ENCODE results near the gene KIAA1671.
"Not testable (repeated sequence)": the region's sequence is repeated elsewhere in the genome, so short reads cannot be mapped to it uniquely, and the experiment has no call there.

The KIAA1671 gene

DNA sequence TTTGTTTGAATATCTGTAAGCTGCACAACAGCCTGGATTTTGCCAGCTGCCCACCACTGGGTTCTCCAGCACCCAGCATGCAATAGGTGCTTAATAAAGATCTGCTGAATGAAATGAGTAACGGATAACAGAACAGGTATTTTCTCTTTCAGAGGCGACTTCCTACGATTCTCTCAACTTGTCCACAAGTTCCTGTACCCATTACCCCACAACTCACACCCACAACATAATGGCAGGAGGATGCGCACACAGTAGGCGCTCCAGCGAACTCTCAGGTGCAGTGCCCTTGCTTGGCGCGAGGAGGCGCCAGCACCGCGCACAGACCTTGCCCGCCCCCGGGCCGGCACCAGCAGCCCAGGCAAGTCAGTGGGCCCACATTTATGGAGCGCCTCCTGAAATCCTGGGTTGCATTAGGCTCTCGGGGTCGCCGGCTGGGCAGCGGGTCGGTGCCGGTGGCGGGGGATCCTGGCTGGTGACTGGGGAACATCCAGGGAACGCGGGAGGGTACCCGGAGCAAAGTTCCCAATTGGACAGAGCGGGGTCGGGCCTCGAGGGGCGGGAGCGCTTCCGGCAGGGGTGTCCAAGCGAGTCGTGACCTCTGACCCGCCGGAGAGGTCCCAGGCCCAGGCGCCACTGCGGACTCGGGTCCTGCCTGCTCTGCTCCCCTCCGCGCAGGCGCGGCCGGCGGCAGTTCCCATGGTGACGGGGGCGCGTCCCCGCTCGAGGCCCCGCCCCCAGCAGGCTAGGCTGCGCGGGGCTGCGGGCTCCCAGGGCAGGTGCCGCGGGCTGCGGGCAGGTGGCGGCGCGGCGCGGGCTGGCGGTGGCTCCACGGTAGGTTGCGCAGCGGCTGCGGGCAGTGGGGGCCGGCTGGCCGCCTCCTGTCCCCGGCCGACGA is at the start of gene KIAA1671:
KIAA1671 (plus strand) TSS at position 775 of the 895 bp plus-strand sequence. CDS start 75,284 bp downstream, outside the sequence.
- peak; percentile 79 to 90 for DNase-seq

DNA sequence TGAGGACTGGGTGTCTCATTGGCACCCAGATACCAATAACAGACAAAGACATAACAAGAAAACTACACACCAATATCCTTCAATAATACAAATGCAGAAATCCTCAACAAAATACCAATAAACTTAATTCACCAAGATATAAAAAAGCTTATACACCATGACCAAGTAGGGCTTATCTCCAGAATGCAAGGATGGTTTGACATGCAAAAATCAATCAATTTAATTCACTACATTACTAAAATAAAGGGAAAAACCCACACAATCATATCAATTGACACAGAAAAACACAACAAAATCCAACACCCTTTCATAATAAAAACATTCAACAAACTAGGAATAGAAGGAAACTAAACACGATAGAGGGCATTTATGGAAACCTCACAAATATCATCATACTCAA is 46.6 kb upstream of the KIAA1671 start:
- no peak for DNase-seq

DNA sequence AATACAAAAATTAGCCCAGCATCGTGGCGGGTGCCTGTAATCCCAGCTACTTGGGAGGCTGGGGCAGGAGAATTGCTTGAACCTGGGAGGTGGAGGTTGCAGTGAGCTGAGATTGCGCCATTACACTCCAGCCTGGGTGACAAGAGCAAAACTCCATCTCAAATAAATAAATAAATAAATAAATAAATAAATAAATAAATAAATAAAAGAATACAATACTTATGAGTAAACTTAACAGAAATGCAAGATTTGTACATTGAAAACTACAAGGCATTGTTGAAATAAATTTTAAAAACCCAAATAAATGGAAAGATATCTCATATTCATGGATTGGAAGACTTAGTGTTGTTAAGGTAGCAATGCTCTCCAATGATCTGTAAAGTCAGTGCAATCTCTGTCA is 45.4 kb upstream of the KIAA1671 start:
- not testable (repeated sequence) for DNase-seq

DNA sequence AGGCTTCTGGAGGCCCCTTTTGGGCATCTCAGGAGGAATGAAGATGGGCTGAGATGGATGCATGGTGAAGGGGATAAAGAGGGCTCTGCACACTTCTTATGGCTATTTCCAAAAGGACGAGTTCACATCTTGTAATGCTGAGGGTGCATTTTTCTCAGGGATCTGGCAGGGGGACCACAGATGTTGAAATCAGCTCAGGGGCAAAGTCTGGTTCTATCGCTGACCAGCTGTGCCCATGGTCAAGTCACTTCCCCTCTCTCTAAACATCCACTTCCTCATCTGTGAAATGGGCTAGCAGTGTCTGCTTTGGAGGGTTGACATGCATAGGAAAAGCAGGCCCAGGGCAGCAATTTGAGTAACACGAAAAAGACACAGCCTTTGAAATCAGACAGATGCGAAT is 32.5 kb upstream of the KIAA1671 start:
- no peak for DNase-seq

DNA sequence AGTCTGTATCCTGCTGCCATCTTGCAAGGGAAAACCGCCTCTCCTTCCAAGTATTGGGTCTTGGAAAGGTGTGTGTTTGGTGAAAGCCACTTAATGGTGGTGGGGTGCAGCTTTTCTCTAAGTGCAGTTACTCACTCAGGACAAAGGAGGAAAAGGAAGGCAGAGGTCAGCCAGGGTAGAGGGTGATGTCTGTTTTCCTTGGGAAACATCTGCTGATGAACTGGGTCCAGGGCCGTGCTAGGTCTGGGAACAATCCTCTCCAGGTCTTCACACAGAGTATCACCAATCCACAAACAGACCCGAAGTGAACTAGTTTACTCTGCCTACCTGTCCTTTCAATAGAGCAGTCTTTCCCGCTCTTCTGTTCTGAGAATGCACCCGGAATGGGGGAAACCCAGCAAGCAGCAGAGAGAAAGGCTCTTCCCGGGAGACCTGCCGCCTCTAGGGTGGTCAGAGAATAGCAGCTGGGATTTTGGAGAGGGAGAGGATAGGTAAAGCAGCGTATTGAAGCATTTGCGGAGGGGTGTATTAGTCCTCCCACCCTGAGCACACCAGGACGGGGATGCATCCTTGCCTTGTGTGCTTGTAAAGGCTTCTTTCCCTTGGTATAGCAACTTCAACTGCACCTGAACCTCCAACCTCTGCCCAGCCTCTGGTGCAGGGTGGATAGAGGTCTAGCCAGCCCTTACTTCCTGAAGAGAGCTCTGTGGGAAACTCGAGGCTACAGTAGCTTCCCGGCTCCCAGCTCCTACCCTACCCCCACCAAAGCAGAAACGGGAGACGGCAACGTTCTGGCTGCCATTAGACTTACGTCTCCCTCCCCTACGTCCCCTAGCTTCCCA is 26.7 kb upstream of the KIAA1671 start:
- DNase-seq, result no peak

DNA sequence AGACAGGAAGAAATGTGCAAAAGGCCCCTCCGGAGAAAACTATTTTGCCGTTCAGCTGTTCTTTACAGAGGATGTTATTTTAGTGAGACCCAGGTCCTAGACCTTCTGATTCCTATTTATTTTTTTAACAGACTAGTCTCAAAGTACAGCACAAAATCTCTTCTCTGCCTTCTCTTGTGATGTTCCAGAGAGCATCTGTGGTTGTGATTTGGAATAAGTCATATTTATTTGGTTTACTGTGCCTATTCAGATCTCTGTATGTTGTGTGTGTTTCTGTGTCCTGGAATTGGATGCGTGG is 26.1 kb upstream of the KIAA1671 start:
- DNase-seq, result no peak

DNA sequence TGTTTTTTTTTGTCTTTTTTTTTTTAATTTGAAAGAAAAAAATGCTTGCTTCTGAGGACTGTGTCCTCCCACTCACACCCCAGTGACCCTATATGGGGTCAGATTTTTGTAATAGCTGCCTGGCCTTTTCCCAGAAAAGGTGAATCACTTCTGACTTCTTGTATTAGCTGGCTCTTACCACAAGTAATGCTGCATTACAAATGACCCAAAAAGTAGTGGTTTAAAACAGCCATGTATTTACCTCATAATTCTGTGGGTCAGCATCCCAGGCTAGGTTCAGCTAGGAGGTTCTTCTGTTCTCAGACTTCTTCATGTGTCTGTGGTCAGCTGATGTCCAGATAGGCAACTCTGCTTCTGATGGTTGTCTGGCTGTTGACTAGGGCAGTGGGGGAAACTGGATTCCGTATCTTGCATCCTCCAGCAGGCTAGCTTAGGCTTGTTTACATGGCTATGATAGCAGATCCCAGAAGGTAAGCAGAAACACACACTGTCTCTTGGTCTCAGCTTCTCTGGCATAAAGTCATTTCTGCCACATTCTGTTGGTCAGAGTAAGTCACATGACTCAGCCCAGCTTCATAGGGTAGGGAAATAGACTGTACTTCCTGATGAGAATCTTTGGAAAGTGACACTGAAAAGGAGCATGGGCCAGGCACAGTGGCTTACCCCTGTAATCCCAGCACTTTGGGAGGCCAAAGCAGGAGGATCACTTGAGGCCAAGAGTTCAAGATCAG is 25.5 kb upstream of the KIAA1671 start:
- no peak for DNase-seq

DNA sequence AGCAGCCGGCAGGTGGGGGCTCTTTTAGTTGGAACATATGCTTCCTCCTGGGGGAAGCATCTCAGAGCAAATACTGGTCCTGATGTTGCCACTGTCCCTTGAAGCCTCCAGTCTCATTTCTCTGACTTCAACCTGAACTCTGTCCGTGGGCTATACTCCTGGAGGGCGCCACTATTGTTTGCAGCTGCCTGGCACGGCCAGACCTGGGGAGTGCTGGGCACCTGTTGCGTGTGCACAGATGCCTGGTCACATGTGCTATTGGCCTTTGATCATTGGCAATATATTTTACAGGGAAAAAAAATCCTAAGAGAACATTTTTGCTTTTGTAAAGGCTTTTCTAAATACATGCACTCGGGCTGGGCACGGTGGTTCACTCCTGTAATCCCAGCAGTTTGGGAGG is 24.2 kb upstream of the KIAA1671 start:
- DNase-seq, result no peak

DNA sequence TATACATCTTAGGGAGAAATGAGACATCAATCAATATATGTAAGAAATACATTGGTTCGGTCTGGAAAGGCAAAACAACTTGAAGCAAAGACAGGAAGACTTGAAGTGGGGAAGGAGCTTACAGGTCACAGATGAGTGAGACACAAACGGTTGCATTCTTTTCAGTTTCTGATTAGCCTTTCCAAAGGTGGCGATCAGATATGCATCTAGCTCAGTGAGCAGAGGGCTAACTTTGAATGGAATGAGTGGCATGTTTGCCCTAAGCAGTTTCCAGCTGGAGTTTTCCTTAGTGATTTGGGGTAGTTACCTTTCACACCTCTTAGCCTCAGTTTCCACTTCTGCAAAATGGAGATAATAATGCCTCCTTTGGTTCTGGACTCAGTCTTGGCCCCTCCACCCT is 21.8 kb upstream of the KIAA1671 start:
- DNase-seq, result no peak

DNA sequence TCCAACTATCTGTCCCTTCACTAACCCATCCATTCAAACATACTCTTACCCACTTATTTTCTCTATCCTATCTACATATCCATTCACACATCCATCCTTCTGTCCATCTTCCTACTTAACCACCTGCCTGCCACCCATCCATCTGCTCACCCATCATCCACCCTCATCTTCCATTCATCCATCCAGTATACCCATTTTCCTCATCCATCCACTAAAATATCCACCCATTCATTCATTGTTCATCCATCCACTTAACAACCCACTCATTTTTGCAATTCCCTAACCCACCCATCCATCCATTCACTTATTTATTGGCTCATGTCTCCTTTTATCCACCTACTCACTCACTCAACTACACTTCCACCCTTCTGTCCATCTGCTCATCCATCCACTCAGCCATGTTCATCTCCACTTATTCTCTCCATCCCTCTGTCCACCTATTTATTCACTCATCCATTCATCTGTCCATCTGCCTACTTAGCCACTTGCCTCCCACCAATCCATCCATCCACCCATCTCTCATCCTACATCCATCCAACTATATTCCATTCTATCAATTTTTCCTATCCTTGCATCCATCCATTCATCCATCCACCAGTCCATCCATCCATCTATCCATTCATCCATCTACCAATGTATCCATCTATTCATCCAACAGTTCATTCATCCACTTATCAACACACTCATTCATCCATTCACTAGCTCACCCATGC is 16.6 kb upstream of the KIAA1671 start:
- no peak for DNase-seq

DNA sequence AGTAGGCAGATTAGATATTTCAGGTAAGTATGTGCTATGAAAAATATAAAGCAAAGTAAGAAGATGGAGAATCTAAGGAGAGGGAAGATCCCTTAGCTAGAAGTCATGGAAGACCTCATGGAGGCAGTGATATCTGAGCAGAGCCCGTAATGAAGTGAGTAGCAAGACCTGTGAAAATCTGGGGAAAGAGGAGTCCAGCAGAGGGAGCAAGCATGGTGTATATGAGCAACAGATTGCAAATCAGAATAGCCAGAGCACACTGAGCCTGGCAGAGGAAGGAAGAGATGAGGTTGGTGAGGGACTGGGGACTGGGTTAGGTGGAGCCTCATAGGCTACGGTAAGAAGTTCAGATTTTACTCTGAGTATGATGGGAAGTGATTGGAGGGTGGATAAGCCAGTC is 15.4 kb upstream of the KIAA1671 start:
- peak; percentile 18 to 76 for DNase-seq

DNA sequence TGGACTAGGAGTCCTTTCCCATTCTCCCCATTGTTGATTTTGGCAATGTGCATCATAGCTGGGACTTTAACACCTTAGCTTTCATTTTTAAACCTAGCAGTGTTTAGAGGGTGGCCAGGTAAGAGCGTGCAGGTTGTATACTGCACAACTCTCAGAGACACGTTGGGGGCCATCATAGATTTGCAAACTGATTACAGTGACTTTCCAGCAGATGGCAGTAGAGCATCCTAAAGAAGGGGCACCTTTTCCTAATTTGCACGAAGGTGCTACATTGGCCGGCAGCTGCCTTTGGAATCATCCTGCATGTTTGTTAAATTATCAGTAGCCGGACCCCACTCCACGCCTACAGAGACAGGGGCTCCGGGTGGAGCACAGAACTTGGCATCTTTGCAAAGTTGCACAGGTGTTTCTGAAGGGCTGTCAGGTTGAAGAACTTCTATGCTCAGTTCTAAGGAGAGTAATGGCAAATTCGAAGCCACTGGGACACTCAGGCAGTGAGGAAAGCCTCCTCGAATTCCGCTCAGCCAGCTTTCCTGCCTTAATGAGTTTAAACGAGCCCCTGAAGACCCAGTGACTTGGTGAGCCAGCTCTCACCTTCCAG is 13.7 kb upstream of the KIAA1671 start:
- DNase-seq, result peak; percentile 52 to 78

DNA sequence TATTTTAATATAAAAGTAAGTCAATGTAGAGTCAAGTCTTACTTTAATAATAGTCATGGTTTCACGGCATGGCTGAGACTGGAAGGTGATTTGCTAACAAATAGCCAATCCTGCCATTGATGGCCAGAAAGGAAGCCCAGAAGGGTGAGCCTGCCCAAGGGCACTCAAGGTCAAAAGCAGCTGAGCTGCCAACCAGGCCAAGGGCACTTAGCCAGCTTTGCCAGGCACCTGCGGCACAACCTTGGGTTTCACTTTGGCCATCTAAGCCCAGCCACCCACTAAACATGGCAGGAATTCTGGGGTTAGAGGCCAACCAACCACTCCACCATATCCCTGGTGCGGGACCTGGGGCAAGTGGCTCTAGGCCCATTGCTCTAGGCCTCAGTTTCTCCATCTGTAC is 10.2 kb upstream of the KIAA1671 start:
- DNase-seq, result no peak

DNA sequence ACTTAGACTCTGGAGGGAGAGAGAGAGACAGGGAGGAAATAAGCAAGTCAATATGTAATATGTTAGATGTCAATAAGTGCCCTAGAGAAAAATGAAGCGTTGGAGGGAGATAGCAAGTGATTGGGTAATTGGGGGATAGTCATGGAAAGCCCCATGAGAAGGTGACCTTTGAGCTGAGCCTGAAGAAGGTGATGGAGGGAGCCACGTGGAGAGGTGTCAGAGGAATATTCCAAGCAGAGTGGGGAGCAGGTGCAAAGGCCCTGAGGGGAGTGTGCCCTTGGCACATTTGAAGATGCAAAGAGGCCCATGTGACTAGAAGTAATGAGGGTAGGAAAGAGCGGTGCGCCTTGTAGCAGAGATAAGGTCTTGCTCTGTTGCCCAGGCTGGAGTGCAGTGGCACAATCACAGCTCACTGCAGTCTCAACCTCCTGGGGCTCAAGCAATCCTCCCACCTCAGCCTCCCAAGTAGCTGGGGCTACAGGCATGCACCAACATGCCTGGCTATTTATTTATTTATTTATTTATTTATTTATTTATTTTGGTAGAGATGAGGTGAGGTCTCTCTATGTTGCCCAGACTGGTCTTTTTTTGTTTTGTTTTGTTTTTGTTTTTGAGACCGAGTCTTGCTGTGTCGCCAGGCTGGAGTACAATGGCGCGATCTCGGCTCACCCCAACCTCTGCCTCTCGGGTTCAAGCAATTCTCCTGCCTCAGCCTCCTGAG is 8.1 kb upstream of the KIAA1671 start:
- no peak for DNase-seq

DNA sequence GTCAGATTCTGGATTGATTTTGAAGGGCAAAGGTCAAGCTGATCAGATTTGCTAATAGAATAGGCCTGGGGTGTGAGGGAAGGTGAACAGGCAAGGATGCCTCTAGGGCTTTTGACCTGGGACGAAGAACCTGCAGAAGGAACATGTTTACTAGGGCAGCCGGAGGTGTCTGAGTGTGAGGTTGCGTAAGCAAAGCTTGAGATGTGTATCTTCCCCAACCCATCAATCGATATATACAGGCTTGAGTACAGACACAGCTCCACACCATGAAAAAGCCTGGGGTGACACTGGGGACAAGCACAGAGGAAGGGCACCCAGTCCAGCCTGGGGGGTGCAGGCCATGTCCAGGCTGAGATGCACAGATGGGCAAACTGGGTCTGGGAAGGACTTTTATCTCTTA is 7.1 kb upstream of the KIAA1671 start:
- DNase-seq, result no peak

DNA sequence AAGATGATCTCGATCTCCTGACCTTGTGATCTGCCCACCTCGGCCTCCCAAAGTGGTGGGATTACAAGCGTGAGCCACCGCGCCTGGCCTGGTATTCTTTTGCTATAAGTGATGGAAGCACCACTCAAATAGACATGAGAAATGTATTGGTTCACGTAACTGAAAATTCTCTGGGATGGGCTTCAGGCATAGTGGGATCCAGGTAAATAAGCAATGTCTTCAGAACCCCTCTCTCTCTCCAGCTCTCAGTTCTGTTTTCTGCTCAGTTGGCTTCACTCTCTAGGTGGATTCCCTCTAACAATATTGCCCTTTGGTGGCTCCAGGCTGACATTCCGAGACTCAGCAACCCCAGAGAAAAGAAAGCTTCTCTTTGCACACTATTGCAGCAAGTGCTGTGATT is 5.1 kb upstream of the KIAA1671 start:
- DNase-seq, result no peak

DNA sequence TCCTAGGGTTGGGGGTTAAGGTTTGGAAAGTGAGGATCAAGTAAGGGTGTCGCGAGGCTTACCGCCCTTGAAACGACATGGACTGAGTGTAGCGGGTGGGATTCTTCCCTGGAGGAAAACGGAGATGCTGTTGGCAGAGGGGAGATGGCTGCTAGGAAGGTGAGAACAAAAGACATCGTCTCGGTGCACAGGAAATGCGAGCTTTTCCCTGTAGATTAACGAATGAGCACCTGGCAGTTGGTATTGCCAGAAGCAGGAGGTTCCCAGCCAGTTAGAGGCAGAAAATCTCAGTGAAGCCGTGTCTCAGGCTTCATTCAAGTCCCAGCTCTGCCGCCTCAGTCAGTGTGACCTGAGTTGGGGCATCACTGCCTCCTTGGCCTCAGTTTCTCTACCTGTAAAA is 4.6 kb upstream of the KIAA1671 start:
- no peak for DNase-seq

DNA sequence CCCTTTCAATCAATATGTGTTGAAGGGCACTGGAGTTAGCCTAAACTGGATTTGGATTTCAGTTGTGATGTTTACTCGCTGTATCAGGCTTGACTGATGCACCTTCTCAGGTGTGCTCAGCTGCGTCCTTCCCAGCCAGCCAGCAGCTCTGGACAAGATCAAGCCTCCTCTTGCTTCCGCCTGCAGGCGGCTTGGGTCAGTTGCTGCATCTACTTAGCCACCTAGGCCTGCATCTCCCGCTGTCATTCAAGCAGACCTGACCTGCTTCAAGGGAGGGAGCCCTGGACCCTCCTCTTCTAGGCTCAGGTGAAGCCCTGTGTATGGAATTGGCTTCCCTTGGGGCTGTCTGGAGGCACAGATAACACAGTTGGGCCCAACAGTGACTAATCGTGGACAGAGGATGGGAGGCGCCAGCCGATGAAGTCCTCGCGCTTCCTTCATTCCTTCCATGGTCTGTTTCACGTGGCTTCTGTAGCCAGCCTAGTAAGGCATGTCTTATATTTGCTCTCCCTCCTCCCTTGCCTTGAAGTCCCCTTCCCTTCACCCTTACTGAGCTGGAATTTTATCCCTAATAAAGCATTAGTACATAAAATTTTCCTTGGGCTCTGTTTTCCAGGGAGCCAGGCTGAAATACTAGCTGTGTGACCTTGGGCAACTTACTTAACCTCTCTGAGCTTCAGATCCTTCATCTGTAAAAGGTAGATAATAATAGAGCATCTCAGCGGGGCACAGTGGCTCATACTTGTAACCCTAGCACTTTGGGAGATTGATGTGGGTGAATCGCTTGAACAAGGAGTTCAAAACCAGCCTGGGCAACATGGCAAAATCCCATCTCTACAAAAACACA is 3.9 kb upstream of the KIAA1671 start:
- DNase-seq, result no peak

DNA sequence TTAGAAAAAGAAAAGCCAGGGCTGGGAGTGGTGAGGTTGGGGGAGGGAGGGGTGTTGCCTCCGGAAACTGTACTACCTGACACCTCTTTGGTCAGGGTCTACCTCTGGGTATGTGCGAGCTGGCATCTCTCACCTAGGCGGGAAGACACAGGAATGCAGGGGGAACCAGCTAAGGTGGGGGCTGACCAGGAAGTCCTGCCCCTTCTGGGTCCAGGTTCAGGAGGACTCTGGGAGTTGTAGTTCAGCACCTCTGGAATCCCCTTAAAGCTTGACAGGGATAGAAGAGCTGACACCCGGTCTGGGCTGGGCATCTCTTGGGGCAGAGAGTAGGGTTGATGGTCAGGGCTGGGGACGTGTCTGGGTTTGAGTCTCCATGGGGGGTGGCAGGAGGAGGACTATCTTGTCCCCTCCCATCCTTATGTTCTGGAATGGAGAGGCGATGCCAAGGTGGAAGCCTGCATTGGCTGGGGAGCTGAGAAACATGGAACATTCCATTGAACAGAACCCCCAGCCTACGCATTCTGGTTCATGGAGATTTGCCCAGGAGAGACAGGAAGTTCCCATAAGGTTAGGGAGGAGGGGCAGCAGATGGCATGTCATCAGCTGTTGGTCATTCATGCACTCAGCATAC is 2.1 kb upstream of the KIAA1671 start:
- peak in 1 of 2 experiments; percentile 54 for DNase-seq

DNA sequence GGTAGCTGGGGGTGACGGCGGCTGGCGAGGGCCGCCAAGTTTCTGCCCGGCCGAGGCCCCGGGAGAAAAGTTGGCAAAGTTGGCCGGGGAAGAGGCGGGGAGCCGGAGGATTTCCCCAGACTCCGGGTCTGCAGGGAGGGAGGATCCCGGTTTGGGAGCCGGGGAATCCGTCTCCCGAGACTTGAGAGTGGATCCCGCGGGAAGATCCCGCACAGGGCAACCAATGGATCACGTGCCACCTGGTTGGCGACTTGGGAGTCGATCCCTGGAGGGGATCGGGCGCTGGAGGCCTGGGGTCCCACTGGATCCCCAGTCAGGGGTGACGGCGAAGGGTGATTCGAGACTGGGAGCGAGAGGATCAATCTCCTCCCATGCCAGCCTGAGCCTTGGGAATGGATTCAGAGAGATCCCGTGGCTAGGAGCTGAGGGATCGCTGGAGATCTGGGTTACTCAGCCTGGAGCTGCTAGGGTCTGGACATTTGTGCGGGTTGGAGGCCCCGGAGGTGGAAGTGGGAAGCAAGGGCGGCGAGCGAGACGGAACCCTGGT is 394 bp downstream of the KIAA1671 start:
- peak; percentile 59 to 72 for DNase-seq

Measured in NCI-H524 (cell line).